ENCODE measurements around the gene PCGF5. TPM values are rescaled to one million over a fixed set of nuclear protein-coding genes. Genes with fewer than 3 reads are reported as not detected.

The PCGF5 gene
- total and polyA plus RNA-seq, 10 of the 15 experiments (the other 5 are each of a cell fraction or from before 2014, with no cell fraction given): 33.2 to 79.7 (median 50.7) TPM

- no peak for TF ChIP-seq CUX1 (IDR thresholded peaks at IDR 0.05; ENCODE audit: insufficient replicate concordance, low read depth, low read length)
- TF ChIP-seq NFIC (IDR thresholded peaks at IDR 0.05; ENCODE audit: low read depth, low read length): 0 out of 2 replicates have a peak, but pooled peaks have one; percentile 38
- TF ChIP-seq ATF7 (IDR thresholded peaks at IDR 0.05; ENCODE audit: low read depth): peak; percentile 96
- no peak for TF ChIP-seq SMAD1 (IDR thresholded peaks at IDR 0.05; ENCODE audit: low read depth, partially characterized antibody)
- no peak for TF ChIP-seq KAT2A (conservative IDR thresholded peaks at IDR 0.05; ENCODE audit: control insufficient read depth, low read depth, low read length)
- TF ChIP-seq SREBF2 (IDR thresholded peaks at IDR 0.05; ENCODE audit: low read length): no peak
- no peak for TF ChIP-seq RCOR1 (conservative IDR thresholded peaks at IDR 0.05; ENCODE audit: low read depth, low read length)
- no peak for TF ChIP-seq RBBP5 (conservative IDR thresholded peaks at IDR 0.05)
- TF ChIP-seq JUNB (IDR thresholded peaks at IDR 0.05): no peak
- no peak for TF ChIP-seq STAT1 (conservative IDR thresholded peaks at IDR 0.05)
- TF ChIP-seq ELK1 (IDR thresholded peaks at IDR 0.05; ENCODE audit: low read depth, low read length): no peak
- TF ChIP-seq NFYB (IDR thresholded peaks at IDR 0.05; ENCODE audit: insufficient read depth, low read depth, low read length): no peak
- no peak for TF ChIP-seq POLR2A (IDR thresholded peaks at IDR 0.05; ENCODE audit: low read depth, low read length)
- TF ChIP-seq CHD1 (IDR thresholded peaks at IDR 0.05; ENCODE audit: low read depth, low read length): no peak
- TF ChIP-seq NR2F1 (conservative IDR thresholded peaks at IDR 0.05): peak; percentile 43; the same call in 1 of the 2 replicates
- TF ChIP-seq ATF2 (IDR thresholded peaks at IDR 0.05; ENCODE audit: low read length): peak; percentile 67; the same call in 1 of the 2 replicates
- TF ChIP-seq ZNF687 (IDR thresholded peaks at IDR 0.05): peak; percentile 53
- no peak for TF ChIP-seq DPF2 (IDR thresholded peaks at IDR 0.05)
- TF ChIP-seq IRF5 (IDR thresholded peaks at IDR 0.05; ENCODE audit: borderline replicate concordance): no peak
- peak; percentile 66 for TF ChIP-seq CREM (IDR thresholded peaks at IDR 0.05; ENCODE audit: low read depth)
Measured at GRCh38 chr10:91198781-91199180, 21.7 kb upstream of the PCGF5 start (continued).

Measured in GM12878 (cell line).